SIG-M5 treated with dmso at 0.1 percent for 504 hours (cell line): ENCODE data around the gene MARK1.

Source experiments
- DNase-seq: peaks from one replicate; lab custom pipeline; 2025; ENCODE audit not compliant: unreplicated experiment; lab: John Stamatoyannopoulos, UW

MARK1 gene

DNA sequence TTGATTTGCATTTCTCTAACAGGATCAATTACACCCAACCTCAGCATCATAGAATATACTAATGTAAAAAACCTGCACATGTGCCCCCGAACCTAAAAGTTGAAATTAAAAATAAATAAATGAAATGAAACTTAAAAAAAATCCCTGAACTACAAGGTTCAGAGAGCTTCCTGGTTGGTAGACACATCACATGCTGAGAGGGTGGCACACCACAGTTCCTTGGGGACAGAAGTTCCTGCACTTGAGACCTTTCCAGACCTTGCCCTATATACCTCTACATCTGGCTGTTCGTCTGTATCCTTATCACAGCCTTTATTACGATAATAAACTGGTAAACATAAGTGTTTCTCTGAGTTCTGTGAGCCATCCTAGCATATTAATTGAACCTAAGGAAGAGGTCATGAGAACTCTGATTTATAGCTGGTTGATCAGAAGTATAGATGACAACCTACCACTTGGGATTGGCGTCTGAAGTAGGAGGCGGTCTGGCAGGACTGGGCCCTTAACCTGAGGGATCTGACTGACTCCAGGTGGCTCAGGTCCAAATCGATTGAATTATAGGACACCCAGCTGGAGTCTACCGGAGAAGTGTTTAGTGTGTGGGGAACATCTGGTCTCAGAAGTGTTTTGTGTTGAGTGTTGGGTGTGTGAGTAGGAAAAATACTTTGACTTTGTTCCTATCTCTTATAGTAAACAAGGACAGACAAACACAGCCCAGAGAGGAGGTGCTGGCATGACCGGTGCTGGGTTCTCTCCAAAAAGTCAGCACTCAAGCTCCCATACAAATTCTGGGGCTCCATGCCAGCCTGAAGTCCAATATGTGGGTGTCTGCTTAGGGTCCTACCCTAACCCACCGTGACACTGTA lies 181.2 kb downstream of the MARK1 start:
- DNase-seq: no peak

GRCh38 chr1:220710333-220710732 lies 182.4 kb downstream of the MARK1 start:
- no peak for DNase-seq

DNA sequence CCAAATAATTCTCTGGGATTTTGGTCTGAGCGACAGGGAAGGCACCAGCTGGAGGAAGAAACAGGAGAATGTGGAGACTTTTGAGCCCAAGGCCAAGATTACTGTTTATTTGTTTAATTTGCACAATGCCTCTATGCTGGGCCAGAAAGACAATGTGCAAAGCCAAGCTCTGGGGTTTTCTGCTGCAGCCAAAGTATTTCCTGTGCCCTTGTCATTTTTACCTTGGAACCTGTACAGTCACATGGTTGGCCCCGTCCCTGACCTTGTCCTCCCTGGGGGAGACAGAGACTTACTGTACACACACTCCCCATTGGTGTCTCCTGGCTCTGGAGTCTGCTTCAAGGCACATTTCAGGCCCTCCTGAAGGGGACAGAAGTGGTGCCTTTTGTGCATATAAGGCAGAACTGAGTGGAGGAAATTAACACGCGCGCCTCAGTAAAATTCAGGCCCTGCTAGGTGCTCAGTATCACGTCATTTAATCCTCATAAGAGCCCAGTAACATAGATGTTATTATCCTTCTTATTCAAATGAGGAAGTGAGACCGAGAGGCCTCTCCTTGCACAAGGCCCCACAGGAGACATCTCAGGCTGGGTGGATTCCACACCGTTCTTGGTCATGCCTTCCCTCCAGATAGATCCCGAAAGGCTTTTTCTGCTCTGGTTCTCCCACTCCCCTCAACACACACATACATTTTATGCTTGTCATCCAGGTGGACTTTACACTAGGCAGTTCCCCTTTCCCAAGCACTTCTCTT lies 183.3 kb downstream of the MARK1 start:
- peak; percentile 86 for DNase-seq
